ENCODE results near the gene TAAR8.

DNA sequence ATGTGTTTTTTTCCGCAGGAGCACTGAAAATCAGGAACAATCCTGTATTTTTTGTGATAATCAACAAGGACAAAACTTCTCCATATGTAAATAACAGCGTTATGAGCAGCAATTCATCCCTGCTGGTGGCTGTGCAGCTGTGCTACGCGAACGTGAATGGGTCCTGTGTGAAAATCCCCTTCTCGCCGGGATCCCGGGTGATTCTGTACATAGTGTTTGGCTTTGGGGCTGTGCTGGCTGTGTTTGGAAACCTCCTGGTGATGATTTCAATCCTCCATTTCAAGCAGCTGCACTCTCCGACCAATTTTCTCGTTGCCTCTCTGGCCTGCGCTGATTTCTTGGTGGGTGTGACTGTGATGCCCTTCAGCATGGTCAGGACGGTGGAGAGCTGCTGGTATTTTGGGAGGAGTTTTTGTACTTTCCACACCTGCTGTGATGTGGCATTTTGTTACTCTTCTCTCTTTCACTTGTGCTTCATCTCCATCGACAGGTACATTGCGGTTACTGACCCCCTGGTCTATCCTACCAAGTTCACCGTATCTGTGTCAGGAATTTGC, 17.8 kb downstream of the TAAR8 start, which contains the start of gene TAAR6:
- TF ChIP-seq CTCF (IDR thresholded peaks at IDR 0.05) (no peak), POLR2A (IDR thresholded peaks at IDR 0.05) (no peak)
